ENCODE results near the gene F5.

- TF ChIP-seq CTCF (IDR thresholded peaks at IDR 0.05; ENCODE audit: poor library complexity) (no peak), EZH2 (IDR thresholded peaks at IDR 0.05; ENCODE audit: borderline replicate concordance) (no peak), EZH2phosphoT487 (IDR thresholded peaks at IDR 0.05; ENCODE audit: low read depth, severe bottlenecking, unreplicated experiment) (no peak)
Measured at GRCh38 chr1:169610858-169611257, 24.6 kb upstream of the F5 start.

Measured in hepatocyte (in vitro differentiated cells).